ENCODE data around the gene DACH2.

The DACH2 gene

DNA sequence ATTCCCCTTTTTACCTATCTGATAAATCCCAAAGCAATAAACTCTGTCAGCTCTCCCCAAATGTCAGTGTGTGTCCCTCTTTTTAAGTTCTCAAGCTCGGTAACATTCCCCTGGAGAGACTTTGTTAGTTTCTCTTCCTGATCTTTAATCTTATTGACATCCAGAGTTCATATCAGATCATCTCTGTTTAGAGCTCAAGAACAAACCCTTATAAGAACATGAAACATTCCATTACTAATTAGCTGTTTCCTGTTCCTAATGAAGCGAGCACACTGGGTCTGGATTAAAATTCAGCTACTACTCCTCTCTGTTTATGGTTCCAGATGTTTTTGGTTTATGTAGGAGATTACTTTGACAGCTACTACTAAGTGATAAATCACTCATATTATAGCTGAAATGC, 681.5 kb downstream of the DACH2 start:
- TF ChIP-seq, protein P1, sequence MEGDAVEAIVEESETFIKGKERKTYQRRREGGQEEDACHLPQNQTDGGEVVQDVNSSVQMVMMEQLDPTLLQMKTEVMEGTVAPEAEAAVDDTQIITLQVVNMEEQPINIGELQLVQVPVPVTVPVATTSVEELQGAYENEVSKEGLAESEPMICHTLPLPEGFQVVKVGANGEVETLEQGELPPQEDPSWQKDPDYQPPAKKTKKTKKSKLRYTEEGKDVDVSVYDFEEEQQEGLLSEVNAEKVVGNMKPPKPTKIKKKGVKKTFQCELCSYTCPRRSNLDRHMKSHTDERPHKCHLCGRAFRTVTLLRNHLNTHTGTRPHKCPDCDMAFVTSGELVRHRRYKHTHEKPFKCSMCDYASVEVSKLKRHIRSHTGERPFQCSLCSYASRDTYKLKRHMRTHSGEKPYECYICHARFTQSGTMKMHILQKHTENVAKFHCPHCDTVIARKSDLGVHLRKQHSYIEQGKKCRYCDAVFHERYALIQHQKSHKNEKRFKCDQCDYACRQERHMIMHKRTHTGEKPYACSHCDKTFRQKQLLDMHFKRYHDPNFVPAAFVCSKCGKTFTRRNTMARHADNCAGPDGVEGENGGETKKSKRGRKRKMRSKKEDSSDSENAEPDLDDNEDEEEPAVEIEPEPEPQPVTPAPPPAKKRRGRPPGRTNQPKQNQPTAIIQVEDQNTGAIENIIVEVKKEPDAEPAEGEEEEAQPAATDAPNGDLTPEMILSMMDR (IDR thresholded peaks at IDR 0.05; ENCODE audit: extremely low read depth, missing control alignments) = no peak
- no peak for DNase-seq (ENCODE audit: low spot score)

DNA sequence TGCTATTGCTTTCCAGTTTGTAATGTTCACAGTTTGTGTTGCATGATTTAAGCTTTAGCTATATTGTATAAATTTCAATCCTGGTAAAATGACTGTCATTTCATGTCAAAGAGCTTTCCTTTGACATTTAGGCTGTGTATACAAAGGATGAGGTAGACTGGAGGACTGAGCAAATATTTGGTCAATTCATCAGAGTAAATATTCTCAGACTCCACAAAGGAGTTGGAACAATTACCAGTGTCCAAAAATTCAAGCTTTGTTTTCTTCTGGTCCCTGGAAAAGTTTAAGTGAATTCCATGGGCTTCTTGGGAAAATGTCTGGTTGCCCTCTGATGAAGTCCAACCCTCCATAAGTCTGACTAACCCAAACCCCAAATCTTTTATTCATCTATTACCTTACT, 682.4 kb downstream of the DACH2 start:
- no peak for DNase-seq (ENCODE audit: low spot score)
- TF ChIP-seq, protein P1 (IDR thresholded peaks at IDR 0.05; ENCODE audit: extremely low read depth, missing control alignments) = no peak

DNA sequence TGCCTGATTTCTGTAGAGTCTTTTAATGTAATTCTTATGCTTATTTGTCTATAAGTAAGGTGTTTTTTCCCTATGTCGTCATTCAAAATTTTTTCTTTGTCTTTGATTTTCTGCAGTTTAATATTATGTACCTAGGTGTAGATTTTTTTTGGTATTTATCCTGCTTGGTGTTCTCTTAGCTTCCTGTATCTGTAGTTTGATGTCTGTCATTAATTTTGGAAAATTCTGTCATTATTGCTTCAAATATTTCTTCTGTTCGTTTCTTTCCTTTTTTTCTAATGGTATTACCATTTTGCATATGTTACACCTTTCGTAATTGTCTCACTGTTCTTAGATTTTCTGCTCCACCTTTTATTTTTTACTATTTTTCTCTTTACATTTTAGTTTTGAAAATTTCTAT, 696.9 kb downstream of the DACH2 start:
- TF ChIP-seq, protein P1 (IDR thresholded peaks at IDR 0.05; ENCODE audit: extremely low read depth, missing control alignments) = no peak
- no peak for DNase-seq (ENCODE audit: low spot score)

Measured in GM20000 (cell line).